H9 (cell line): ENCODE measurements around the gene ATP5MC2. TPM values are rescaled to one million over a fixed set of nuclear protein-coding genes. Genes with fewer than 3 reads are reported as not detected.

ENCODE experiments used
- DNase-seq: peaks from one replicate; pipeline ENCODE4 v3.0.0-alpha.2; 2017
- H2AFZ ChIP-seq: one replicate; pipeline ENCODE4 v1.6.1; 2013; ENCODE audit warnings: mild to moderate bottlenecking, low read length, control low read depth, moderate library complexity
- H2AK5ac ChIP-seq: 2 replicates; pipeline ENCODE4 v1.6.1; 2013; ENCODE audit warnings: low read length, control low read depth, mixed read lengths; ENCODE audit not compliant: insufficient read length
- H2BK120ac ChIP-seq: one replicate; pipeline ENCODE4 v1.6.1; 2013; ENCODE audit warnings: low read depth, mild to moderate bottlenecking, low read length, control low read depth, inconsistent platforms; ENCODE audit not compliant: poor library complexity, severe bottlenecking
- H2BK12ac ChIP-seq: 2 replicates; pipeline ENCODE4 v1.6.1; 2013; ENCODE audit warnings: low read length, control low read depth, mixed read lengths, low read depth; ENCODE audit not compliant: insufficient read length
- H2BK15ac ChIP-seq: 2 replicates; pipeline ENCODE4 v1.6.1; 2013; ENCODE audit warnings: low read depth, low read length, control low read depth
- H2BK20ac ChIP-seq: one replicate; pipeline ENCODE4 v1.6.1; 2013; ENCODE audit warnings: low read depth, mild to moderate bottlenecking, low read length, control low read depth, inconsistent platforms; ENCODE audit not compliant: poor library complexity, severe bottlenecking
- H2BK5ac ChIP-seq: 2 replicates; pipeline ENCODE4 v1.6.1; 2013; ENCODE audit warnings: low read length, control low read depth, mixed read lengths; ENCODE audit not compliant: insufficient read length
- H3K14ac ChIP-seq: 2 replicates; pipeline ENCODE4 v1.6.1; 2013; ENCODE audit warnings: low read length, control low read depth; ENCODE audit not compliant: insufficient read depth
- H3K18ac ChIP-seq: 2 replicates; pipeline ENCODE4 v1.6.1; 2013; ENCODE audit warnings: low read depth, mild to moderate bottlenecking, mixed read lengths, low read length, control low read depth; ENCODE audit not compliant: insufficient read length
- H3K23ac ChIP-seq: 2 replicates; pipeline ENCODE4 v1.6.1; 2013; ENCODE audit warnings: low read length, control low read depth, mixed read lengths, low read depth; ENCODE audit not compliant: insufficient read length
- H3K23me2 ChIP-seq: 2 replicates; pipeline ENCODE4 v1.6.1; 2013; ENCODE audit warnings: low read depth, mild to moderate bottlenecking, mixed read lengths, low read length, control low read depth; ENCODE audit not compliant: insufficient read length, poor library complexity, severe bottlenecking
- H3K27ac ChIP-seq: 2 replicates; pipeline ENCODE4 v1.5.1; 2013; ENCODE audit warnings: low read length, control low read depth, mixed read lengths, low read depth; ENCODE audit not compliant: insufficient read length
- H3K27me3 ChIP-seq: 2 replicates; pipeline ENCODE4 v1.6.1; 2013; ENCODE audit warnings: low read length, control low read depth, inconsistent platforms; ENCODE audit not compliant: insufficient read depth
- H3K4ac ChIP-seq: 2 replicates; pipeline ENCODE4 v1.6.1; 2013; ENCODE audit warnings: low read depth, mild to moderate bottlenecking, control low read depth, inconsistent platforms, low read length, moderate library complexity
- H3K4me1 ChIP-seq: 2 replicates; pipeline ENCODE4 v1.6.1; 2013; ENCODE audit warnings: low read length, control low read depth, inconsistent platforms; ENCODE audit not compliant: insufficient read depth
- H3K4me2 ChIP-seq: 2 replicates; pipeline ENCODE4 v1.6.1; 2013; ENCODE audit warnings: low read length, control low read depth, mixed read lengths; ENCODE audit not compliant: insufficient read length, insufficient read depth
- H3K56ac ChIP-seq: 2 replicates; pipeline ENCODE4 v1.6.1; 2013; ENCODE audit warnings: low read depth, mild to moderate bottlenecking, mixed read lengths, low read length, control low read depth; ENCODE audit not compliant: insufficient read length
- H3K79me1 ChIP-seq: 2 replicates; pipeline ENCODE4 v1.6.1; 2013; ENCODE audit warnings: low read depth, mild to moderate bottlenecking, moderate library complexity, low read length, control low read depth, inconsistent platforms; ENCODE audit not compliant: insufficient read depth, poor library complexity, severe bottlenecking
- H3K79me2 ChIP-seq: 2 replicates; pipeline ENCODE4 v1.6.1; 2013; ENCODE audit warnings: low read length, control low read depth, inconsistent platforms; ENCODE audit not compliant: insufficient read depth
- H3K9ac ChIP-seq: 2 replicates; pipeline ENCODE4 v1.6.1; 2013; ENCODE audit warnings: low read length, control low read depth, mixed read lengths; ENCODE audit not compliant: insufficient read length; ENCODE audit errors: extremely low read depth
- H3K9me3 ChIP-seq: one replicate; pipeline ENCODE4 v1.6.1; 2013; ENCODE audit warnings: low read depth, low read length, inconsistent platforms; ENCODE audit not compliant: control insufficient read depth
- H3T11ph ChIP-seq: one replicate; pipeline ENCODE4 v1.6.1; 2013; ENCODE audit warnings: mild to moderate bottlenecking, low read length, control low read depth, inconsistent platforms
- H4K20me1 ChIP-seq: one replicate; pipeline ENCODE4 v1.6.1; 2013; ENCODE audit not compliant: control insufficient read depth, insufficient read length, insufficient read depth
- H4K5ac ChIP-seq: 2 replicates; pipeline ENCODE4 v1.6.1; 2013; ENCODE audit warnings: low read depth, mild to moderate bottlenecking, mixed read lengths, low read length, control low read depth; ENCODE audit not compliant: insufficient read length
- H4K8ac ChIP-seq: replicated peaks from 2 replicates; pipeline ENCODE4 v1.6.1; 2013; ENCODE audit warnings: low read length, control low read depth, mixed read lengths, low read depth; ENCODE audit not compliant: insufficient read length
- H4K91ac ChIP-seq: 2 replicates; pipeline ENCODE4 v1.6.1; 2013; ENCODE audit warnings: low read depth, mild to moderate bottlenecking, moderate library complexity, mixed read lengths, low read length, control low read depth; ENCODE audit not compliant: insufficient read length
- H3K27ac Mint-ChIP-seq, 3 experiments: 2 replicates in 2 of 3; 3 replicates in 1 of 3; pipeline ENCODE4 v1.8.0; 2020 to 2021; ENCODE audit warnings: mixed read lengths in 3 of 3, mild to moderate bottlenecking in 1 of 3, moderate library complexity in 1 of 3
- H3K27me3 Mint-ChIP-seq: 2 replicates; pipeline ENCODE4 v1.8.0; 2021; ENCODE audit warnings: low read depth, mild to moderate bottlenecking, moderate library complexity, mixed read lengths
- H3K36me3 Mint-ChIP-seq, 3 experiments: 2 replicates in 2 of 3; 3 replicates in 1 of 3; pipeline ENCODE4 v1.8.0; 2020 to 2021; ENCODE audit warnings: low read depth in 3 of 3, mixed read lengths in 3 of 3; ENCODE audit not compliant: insufficient read depth in 1 of 3
- H3K4me1 Mint-ChIP-seq, 2 experiments: 2 replicates each; pipeline ENCODE4 v1.8.0; 2020; ENCODE audit warnings: mixed read lengths in 2 of 2
- H3K4me3 Mint-ChIP-seq, 2 experiments: 2 replicates in 1 of 2; 3 replicates in 1 of 2; pipeline ENCODE4 v1.8.0; 2020 to 2021; ENCODE audit warnings: mild to moderate bottlenecking in 2 of 2, mixed read lengths in 2 of 2, moderate library complexity in 1 of 2
- H3K9me3 Mint-ChIP-seq, 2 experiments: 2 replicates in 1 of 2; 3 replicates in 1 of 2; pipeline ENCODE4 v1.8.0; 2020; ENCODE audit warnings: mild to moderate bottlenecking in 2 of 2, mixed read lengths in 2 of 2, moderate library complexity in 1 of 2
- WGBS: extraction: QIAGEN DNeasy Blood & Tissue Kit; methylation state at CpG from one replicate; pipeline ENCODE4 v1.1.7; 2013; ENCODE audit warnings: missing lambda C conversion rate, low lambda C conversion rate, mixed read lengths; ENCODE audit not compliant: insufficient read length; ENCODE audit errors: extremely low coverage; 5-methylcytosine and 5-hydroxymethylcytosine counted together
- total RNA-seq: library from RNA; stranded (reverse); gene quantifications from 2 replicates; pipeline ENCODE4 v1.2.1, GENCODE V29; 2021
- TF ChIP-seq, protein P1 (sequence below): fragments of 200-600 bp; sonication (generic); conservative IDR thresholded peaks from 3 replicates; pipeline ENCODE4 v1.8.0; 2021; ENCODE audit warnings: antibody characterized with exemption, mild to moderate bottlenecking

ATP5MC2 gene
- total RNA-seq, 1 experiment from 2014 or later, result 379 TPM

- Histone ChIP-seq H3K9ac (no peak overlapping the region), H3K4me1 (no peaks in the 10 kb centered on the region), H3K18ac (no peak overlapping the region), H4K8ac (no peak overlapping the region), H3K23me2 (no peaks in the 10 kb centered on the region), H3K79me2 (no peaks in the 10 kb centered on the region), H3T11ph (no peak overlapping the region), H2BK5ac (no peak overlapping the region), H2BK20ac (no peak overlapping the region), H3K79me1 (no peaks in the 10 kb centered on the region), H2AK5ac (no peak overlapping the region), H2BK15ac (no peak overlapping the region), H3K14ac (no peak overlapping the region), H4K91ac (no peak overlapping the region), H3K27ac (no peak overlapping the region), H2AFZ (no peak overlapping the region), H2BK120ac (no peak overlapping the region), H3K4me2 (no peak overlapping the region), H2BK12ac (no peak overlapping the region), H4K5ac (no peak overlapping the region), H3K4ac (no peak overlapping the region), H4K20me1 (no peaks in the 10 kb centered on the region), H3K23ac (no peak overlapping the region), H3K9me3 (no peaks in the 10 kb centered on the region), H3K56ac (no peak overlapping the region), H3K27me3 (no peaks in the 10 kb centered on the region)
- DNase-seq, result no peak
- no CpG with 5 or more reads among the region's 5 CpGs for WGBS
- Mint-ChIP-seq H3K4me1 (no peaks in the 10 kb centered on the region), H3K4me3 (no peak overlapping the region), H3K27ac (no peak overlapping the region), H3K36me3 (no peaks in the 10 kb centered on the region), H3K9me3 (peaks cover 0 to 2% of the 10 kb centered on the region in 2 experiments; a peak in 1 of 5 replicates), H3K27me3 (no peaks in the 10 kb centered on the region)
- TF ChIP-seq, protein P1, sequence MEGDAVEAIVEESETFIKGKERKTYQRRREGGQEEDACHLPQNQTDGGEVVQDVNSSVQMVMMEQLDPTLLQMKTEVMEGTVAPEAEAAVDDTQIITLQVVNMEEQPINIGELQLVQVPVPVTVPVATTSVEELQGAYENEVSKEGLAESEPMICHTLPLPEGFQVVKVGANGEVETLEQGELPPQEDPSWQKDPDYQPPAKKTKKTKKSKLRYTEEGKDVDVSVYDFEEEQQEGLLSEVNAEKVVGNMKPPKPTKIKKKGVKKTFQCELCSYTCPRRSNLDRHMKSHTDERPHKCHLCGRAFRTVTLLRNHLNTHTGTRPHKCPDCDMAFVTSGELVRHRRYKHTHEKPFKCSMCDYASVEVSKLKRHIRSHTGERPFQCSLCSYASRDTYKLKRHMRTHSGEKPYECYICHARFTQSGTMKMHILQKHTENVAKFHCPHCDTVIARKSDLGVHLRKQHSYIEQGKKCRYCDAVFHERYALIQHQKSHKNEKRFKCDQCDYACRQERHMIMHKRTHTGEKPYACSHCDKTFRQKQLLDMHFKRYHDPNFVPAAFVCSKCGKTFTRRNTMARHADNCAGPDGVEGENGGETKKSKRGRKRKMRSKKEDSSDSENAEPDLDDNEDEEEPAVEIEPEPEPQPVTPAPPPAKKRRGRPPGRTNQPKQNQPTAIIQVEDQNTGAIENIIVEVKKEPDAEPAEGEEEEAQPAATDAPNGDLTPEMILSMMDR, result no peak
These were observed 32.5 kb downstream of the ATP5MC2 start for GRCh38 chr12:53643232-53643979.
